ENCODE measurements around the gene CCNH.

Gene CCNH

DNA sequence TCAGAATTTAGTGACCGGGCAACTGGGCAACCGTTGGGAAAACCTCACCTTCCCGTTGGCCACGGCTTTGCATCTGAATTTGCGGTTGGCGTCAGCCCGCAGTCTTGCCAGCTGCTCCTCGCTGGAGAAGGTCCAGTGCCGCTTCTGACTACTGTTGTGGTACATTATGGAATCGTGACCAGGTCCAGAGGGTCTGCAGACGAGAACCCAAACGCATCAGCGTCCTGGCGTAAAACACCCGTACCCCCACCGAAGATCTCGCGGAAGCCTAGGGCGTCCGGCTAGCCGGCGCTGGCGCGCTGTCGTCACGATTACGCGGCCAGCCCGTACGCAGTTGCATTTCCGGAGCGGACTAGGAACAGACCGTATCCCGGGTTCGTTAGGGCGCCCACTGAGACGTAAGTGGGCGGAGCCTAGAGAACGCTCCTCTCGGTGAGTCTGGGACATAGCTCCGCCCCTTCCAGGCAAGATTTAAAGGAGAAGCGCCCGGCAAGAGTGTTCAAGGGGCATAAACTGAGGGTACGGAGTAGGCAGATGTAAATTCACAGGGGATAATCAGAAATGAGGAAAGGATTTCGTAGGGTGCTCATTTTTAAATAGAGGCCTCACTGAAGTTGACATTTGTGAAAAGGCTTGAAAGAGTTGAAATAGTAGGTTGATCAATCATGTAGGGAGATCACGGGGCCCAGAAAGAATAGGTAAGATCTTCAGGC is at the start of gene CCNH:
CCNH (minus strand) TSS at position 301 of the 713 bp plus-strand sequence; CDS start at position 165, 136 bp downstream.
- TF ChIP-seq MYC (IDR thresholded peaks at IDR 0.05; ENCODE audit: low read depth, low read length), result peak; percentile 78
- TF ChIP-seq POLR2A (IDR thresholded peaks at IDR 0.05; ENCODE audit: extremely low read depth, insufficient read length), result peak; percentile 95
- TF ChIP-seq, protein P1, sequence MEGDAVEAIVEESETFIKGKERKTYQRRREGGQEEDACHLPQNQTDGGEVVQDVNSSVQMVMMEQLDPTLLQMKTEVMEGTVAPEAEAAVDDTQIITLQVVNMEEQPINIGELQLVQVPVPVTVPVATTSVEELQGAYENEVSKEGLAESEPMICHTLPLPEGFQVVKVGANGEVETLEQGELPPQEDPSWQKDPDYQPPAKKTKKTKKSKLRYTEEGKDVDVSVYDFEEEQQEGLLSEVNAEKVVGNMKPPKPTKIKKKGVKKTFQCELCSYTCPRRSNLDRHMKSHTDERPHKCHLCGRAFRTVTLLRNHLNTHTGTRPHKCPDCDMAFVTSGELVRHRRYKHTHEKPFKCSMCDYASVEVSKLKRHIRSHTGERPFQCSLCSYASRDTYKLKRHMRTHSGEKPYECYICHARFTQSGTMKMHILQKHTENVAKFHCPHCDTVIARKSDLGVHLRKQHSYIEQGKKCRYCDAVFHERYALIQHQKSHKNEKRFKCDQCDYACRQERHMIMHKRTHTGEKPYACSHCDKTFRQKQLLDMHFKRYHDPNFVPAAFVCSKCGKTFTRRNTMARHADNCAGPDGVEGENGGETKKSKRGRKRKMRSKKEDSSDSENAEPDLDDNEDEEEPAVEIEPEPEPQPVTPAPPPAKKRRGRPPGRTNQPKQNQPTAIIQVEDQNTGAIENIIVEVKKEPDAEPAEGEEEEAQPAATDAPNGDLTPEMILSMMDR (IDR thresholded peaks at IDR 0.05; ENCODE audit: low read depth, low read length), result no peak
- TF ChIP-seq, protein P2, sequence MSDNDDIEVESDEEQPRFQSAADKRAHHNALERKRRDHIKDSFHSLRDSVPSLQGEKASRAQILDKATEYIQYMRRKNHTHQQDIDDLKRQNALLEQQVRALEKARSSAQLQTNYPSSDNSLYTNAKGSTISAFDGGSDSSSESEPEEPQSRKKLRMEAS (IDR thresholded peaks at IDR 0.05; ENCODE audit: low read depth, low read length), result peak; percentile 56
- peak; percentile 97 for DNase-seq (ENCODE audit: low read depth)
- H3K4me3 ChIP-seq (ENCODE audit: low read depth, low read length), result peak within 1 kb of the TSS; percentile 83

DNA sequence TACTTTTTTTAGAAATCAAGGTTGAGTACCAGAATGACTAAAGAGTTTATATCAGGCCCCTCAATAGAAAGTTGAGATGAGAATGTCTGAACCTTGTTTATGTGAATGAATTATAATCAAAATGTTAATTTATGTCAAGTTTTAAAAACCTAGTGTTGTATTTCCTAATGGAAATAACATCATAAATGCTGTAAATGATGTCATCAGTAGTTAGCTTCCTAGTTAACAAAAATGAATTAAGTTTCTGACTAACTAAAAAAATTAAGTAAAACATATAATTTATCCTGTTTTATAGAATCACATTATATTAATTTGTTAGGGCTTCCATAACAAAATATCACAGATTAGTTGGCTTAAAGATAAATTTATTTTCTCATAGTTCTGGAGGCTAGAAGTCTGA is 45.0 kb upstream of the CCNH start:
- DNase-seq (ENCODE audit: low read depth), result no peak
- TF ChIP-seq MYC (IDR thresholded peaks at IDR 0.05; ENCODE audit: low read depth, low read length) (no peak), POLR2A (IDR thresholded peaks at IDR 0.05; ENCODE audit: extremely low read depth, insufficient read length) (no peak)
- TF ChIP-seq, protein P2 (IDR thresholded peaks at IDR 0.05; ENCODE audit: low read depth, low read length), result no peak
- TF ChIP-seq, protein P1 (IDR thresholded peaks at IDR 0.05; ENCODE audit: low read depth, low read length), result no peak
- no peak overlapping the region for H3K4me3 ChIP-seq (ENCODE audit: low read depth, low read length)

DNA sequence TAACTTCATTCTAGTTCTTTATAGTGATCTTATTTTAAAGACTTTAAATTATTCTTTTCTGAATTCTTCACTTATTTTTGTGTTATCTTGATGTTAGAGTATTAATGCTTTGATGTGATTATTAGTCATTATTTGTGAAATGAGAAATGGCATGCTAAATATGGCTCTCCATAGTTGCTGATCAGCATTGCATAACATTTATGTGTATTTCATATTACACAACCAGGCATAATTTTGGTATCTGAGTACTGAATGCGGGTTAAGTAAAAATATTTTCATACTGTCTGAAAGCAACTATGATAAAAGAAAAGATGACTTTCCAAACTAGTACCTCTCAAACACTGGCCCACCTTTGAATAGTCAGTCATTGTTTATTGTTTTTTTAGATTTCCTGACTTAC is 41.1 kb upstream of the CCNH start:
- DNase-seq (ENCODE audit: low read depth), result no peak

DNA sequence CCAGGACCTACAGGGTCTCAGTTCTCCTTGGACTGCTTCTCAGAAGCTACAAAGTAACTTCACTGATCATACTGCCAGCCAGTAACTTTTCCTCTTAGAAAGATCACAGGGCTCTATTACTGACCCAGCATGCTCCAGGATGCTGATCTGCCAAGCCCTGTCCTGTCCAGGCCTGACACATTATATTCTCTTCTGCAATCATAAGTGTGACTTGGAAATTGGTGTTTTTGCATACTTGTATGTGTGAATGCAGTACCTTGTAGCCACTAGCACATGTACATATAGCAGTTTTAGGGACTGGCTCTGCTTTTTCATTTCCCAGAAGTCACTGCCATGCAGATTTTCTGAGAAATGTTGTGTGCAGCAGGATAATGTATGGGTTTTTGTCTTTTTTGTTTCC is 40.1 kb upstream of the CCNH start:
- TF ChIP-seq MYC (IDR thresholded peaks at IDR 0.05; ENCODE audit: low read depth, low read length) (no peak), POLR2A (IDR thresholded peaks at IDR 0.05; ENCODE audit: extremely low read depth, insufficient read length) (no peak)
- TF ChIP-seq, protein P2 (IDR thresholded peaks at IDR 0.05; ENCODE audit: low read depth, low read length), result no peak
- TF ChIP-seq, protein P1 (IDR thresholded peaks at IDR 0.05; ENCODE audit: low read depth, low read length), result no peak
- no peak for DNase-seq (ENCODE audit: low read depth)
- no peak overlapping the region for H3K4me3 ChIP-seq (ENCODE audit: low read depth, low read length)

More for the DNA sequence above, 41.1 kb upstream of the CCNH start:
- H3K4me3 ChIP-seq (ENCODE audit: low read depth, low read length), result no peak overlapping the region
- TF ChIP-seq MYC (IDR thresholded peaks at IDR 0.05; ENCODE audit: low read depth, low read length) (no peak), POLR2A (IDR thresholded peaks at IDR 0.05; ENCODE audit: extremely low read depth, insufficient read length) (no peak)
- TF ChIP-seq, protein P1 (IDR thresholded peaks at IDR 0.05; ENCODE audit: low read depth, low read length), result no peak
- TF ChIP-seq, protein P2 (IDR thresholded peaks at IDR 0.05; ENCODE audit: low read depth, low read length), result no peak

DNA sequence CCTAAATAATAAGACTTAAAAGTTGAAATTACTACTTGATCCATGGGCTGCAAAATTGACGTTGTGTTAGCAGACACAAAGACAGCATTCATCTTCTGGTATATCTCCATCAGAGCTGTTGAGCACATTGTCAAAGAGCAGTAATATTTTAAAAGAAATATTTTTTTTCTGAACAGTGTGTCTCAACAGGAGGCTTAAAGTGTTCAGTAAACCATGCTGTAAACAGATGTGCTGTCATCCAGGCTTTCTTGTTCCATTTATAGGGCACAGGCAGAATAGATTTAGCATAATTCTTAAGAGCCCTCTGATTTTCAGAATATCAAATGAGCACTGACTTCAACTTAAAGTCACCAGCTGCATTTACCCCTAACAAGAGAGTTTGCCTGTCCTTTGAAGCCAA is 29.7 kb upstream of the CCNH start:
- TF ChIP-seq MYC (IDR thresholded peaks at IDR 0.05; ENCODE audit: low read depth, low read length) (no peak), POLR2A (IDR thresholded peaks at IDR 0.05; ENCODE audit: extremely low read depth, insufficient read length) (no peak)
- TF ChIP-seq, protein P1 (IDR thresholded peaks at IDR 0.05; ENCODE audit: low read depth, low read length), result no peak
- TF ChIP-seq, protein P2 (IDR thresholded peaks at IDR 0.05; ENCODE audit: low read depth, low read length), result no peak
- H3K4me3 ChIP-seq (ENCODE audit: low read depth, low read length), result no peak overlapping the region
- no peak for DNase-seq (ENCODE audit: low read depth)
